ENCODE measurements around the gene COX7B.

The COX7B gene

GRCh38 chrX:77945910-77946545, 46.8 kb downstream of the COX7B start:
- DNase-seq (ENCODE audit: low read depth), result no peak

GRCh38 chrX:77946571-77946970, 47.3 kb downstream of the COX7B start:
- DNase-seq (ENCODE audit: low read depth), result no peak

- no peak for DNase-seq (ENCODE audit: low read depth)
Measured at GRCh38 chrX:77949840-77950239, 50.6 kb downstream of the COX7B start.

GRCh38 chrX:77952173-77952572, 52.9 kb downstream of the COX7B start:
- DNase-seq (ENCODE audit: low read depth), result no peak

- DNase-seq (ENCODE audit: low read depth), result no peak
Measured at GRCh38 chrX:77953302-77953701, 54.0 kb downstream of the COX7B start.

GRCh38 chrX:77953708-77954107, 54.4 kb downstream of the COX7B start:
- no peak for DNase-seq (ENCODE audit: low read depth)
